HG03432 (cell line): ENCODE data around the gene FAH.

Experiments
- ATAC-seq: cut with Tn5 transposase; IDR thresholded peaks from one replicate; pipeline ENCODE4 v1.9.1; 2021; ENCODE audit warnings: mild to moderate bottlenecking, moderate library complexity; ENCODE audit not compliant: unreplicated experiment

Gene FAH

GRCh38 chr15:80231371-80231770 lies 78.6 kb downstream of the FAH start:
- ATAC-seq, result no peak

GRCh38 chr15:80233581-80233980 lies 80.8 kb downstream of the FAH start:
- no peak for ATAC-seq

- ATAC-seq, result no peak
Observed at GRCh38 chr15:80234883-80235282, 82.1 kb downstream of the FAH start.
